Omental fat pad (tissue), 4 donors: Measurements from ENCODE around the gene TGFA. TPM values are rescaled to one million over a fixed set of nuclear protein-coding genes. Genes with fewer than 3 reads are reported as not detected.
A peak's percentile ranks its signal among the peaks of the same experiment; 100 is the strongest.

ENCODE experiments used
- ATAC-seq: fragments of 150-250 bp; one replicate; pipeline ENCODE4 v1.9.1; 2016; ENCODE audit warnings: mild to moderate bottlenecking, moderate library complexity; ENCODE audit not compliant: low FRiP score
- DNase-seq: peaks from one replicate; pipeline ENCODE4 v3.0.0-alpha.2; 2019; ENCODE audit warnings: low spot score
- total RNA-seq, 4 donors: library from RNA; depleted of rRNA; stranded (reverse); fragments of >200 nt; gene quantifications; one replicate each; pipeline ENCODE4 v1.1.0, GENCODE V29; 2016
- TF ChIP-seq, protein P1 (sequence below), 3 donors: fragments of 450-650 bp; IDR thresholded peaks; one replicate each; pipeline ENCODE4 v1.5.1; 2016 to 2017; ENCODE audit warnings: antibody characterized with exemption in 3 of 3, mild to moderate bottlenecking in 3 of 3, moderate library complexity in 2 of 3

The TGFA gene
- total RNA-seq, 4 donors from 2014 or later = 1.2 to 4.3 (median 1.9) TPM

DNA sequence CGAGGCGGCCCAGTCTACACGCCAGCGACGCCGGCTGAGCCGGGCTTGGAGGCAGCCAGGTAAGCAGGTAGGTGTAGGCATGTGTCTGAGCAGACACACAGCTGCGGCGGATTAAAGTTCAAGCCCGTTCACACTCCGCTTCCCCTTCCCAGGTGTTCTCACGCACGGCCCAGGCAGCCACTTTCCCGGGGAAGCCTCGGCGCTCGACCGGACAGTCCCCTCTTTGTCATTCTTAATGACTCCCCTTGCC lies 367 bp downstream of the TGFA start:
- ATAC-seq = peak; percentile 31
- DNase-seq = no peak
- TF ChIP-seq, protein P1, sequence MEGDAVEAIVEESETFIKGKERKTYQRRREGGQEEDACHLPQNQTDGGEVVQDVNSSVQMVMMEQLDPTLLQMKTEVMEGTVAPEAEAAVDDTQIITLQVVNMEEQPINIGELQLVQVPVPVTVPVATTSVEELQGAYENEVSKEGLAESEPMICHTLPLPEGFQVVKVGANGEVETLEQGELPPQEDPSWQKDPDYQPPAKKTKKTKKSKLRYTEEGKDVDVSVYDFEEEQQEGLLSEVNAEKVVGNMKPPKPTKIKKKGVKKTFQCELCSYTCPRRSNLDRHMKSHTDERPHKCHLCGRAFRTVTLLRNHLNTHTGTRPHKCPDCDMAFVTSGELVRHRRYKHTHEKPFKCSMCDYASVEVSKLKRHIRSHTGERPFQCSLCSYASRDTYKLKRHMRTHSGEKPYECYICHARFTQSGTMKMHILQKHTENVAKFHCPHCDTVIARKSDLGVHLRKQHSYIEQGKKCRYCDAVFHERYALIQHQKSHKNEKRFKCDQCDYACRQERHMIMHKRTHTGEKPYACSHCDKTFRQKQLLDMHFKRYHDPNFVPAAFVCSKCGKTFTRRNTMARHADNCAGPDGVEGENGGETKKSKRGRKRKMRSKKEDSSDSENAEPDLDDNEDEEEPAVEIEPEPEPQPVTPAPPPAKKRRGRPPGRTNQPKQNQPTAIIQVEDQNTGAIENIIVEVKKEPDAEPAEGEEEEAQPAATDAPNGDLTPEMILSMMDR (IDR thresholded peaks at IDR 0.05) = no peak

DNA sequence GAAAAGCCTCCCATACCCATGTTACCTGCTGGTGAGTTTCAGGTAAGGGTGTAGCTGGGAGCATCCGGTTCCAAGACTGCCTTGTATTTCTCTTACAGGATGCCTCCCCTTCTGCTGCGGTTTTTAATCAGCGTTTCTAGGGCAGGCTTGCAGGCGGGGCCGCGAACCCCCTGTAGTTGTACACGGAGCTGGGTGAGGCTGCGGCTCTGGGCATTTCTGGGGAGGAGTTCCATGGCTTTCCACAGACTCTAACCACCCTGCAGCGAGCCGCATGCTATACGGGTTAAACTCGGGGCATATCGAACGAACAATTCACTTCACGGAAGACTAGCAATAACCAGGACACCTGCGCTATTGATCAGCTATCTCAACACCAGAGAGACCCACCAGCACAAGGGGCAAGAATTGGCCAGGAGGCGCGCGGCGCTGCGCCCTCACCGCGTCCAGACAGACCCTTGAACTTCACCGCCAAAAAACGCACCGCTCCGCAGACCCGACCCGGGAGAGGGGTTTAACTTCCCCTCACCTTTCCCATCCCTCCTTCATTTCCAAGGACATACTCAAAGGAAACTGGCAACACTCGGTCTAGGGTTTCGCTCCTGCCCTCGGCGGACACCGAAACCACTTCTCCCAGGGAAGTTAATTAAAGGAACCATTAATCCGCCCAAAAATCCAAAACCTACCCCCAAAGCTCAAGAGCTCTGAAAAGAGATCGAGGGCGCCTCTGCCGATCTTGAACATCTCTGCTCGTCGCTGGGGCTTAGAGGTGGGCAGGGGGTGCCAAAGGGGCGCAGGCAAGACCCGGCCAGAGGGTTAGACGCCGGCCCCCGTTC lies 909 bp downstream of the TGFA start:
- ATAC-seq = no peak
- TF ChIP-seq, protein P1 (IDR thresholded peaks at IDR 0.05) = no peak
- DNase-seq = no peak

DNA sequence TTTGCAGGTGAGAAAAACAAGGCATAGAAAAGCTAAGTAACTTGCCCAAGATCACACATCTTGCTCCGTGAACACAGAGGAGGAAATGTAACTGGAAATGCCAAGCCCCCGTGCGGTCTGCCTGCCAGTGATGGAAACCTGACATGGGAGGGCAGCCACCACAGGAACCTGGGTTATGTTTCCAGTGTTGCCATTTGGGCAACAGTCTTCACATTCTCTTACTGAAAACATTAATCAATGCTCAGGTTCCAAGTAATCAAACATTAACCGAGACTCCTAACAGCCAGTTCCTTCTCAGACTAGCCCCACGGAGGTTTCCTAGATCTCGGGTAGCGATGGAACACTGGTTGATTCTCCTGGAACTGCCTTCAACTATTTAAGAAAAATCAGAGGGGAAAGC lies 2.5 kb downstream of the TGFA start:
- DNase-seq = no peak
- no peak for ATAC-seq
- TF ChIP-seq, protein P1 (IDR thresholded peaks at IDR 0.05) = no peak

DNA sequence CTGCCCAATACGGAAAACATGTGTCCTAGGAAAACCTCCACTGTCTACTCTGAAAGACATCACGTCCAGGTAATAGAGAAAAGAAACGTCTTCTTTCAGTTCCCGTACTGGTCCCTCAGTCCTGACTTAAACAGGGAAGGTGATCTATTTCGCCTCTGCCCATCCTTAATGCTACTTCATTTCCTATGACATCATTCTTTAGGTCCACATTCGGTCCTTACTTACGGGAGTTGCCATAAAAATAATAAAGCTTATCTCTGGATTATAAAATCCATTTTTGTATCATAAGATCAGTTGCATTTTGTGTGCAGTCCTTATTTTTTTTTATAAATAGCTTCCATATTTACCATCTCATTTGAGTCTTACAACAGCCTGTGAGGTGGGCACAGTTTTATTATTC lies 3.7 kb downstream of the TGFA start:
- TF ChIP-seq, protein P1 (IDR thresholded peaks at IDR 0.05) = no peak
- DNase-seq (no peak), ATAC-seq (no peak)

DNA sequence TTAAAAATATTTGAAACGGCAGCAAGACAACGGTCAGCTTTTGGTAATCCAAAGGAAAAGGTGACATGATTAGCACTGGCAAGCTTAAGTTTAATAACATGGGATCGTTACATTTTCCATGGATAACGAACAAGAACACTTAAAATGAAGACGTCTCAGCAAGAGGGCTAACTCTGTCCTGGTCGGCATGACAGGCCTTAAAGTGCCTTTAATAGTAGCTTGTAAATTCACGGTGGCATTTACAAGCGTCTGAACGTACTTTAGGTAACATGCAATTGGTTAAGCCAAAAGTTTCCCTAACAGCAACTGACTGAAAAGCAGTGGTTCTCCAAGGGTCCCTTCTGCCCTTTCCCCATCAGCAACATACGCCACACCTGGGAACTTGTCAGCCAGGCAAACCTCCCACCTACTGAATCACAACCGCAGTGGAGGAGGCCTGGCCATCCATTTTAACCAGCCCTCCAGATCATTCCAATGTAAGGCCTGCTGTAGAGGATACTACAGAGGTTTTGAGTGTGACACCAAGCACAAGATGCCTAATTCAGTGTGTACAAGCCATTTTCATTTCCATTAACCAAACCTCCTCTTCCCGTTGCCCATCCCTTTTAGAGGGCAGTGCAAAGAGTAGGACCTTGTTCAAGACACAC lies 4.4 kb downstream of the TGFA start:
- TF ChIP-seq, protein P1 (IDR thresholded peaks at IDR 0.05) = no peak
- ATAC-seq (no peak), DNase-seq (no peak)

DNA sequence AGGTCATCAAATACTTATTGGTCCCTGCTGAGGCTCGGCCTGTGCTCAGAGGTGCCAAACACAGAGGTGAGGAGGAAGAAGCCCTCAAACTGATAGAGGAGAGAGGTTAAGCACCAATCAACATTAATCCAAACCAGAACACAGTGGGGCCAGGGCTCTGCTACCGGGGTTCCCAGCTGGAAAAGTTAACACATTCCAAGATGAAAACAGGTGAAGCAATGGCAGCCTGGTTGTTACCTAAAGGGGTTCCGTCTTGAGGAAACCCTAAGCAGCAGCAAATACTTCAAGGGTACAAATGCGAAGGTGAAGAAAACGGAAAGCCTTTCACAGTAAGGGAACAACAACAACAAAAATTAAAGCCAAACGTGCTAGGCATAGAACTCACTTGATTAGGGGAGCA lies 5.4 kb downstream of the TGFA start:
- ATAC-seq (no peak), DNase-seq (no peak)
- TF ChIP-seq, protein P1 (IDR thresholded peaks at IDR 0.05) = no peak

DNA sequence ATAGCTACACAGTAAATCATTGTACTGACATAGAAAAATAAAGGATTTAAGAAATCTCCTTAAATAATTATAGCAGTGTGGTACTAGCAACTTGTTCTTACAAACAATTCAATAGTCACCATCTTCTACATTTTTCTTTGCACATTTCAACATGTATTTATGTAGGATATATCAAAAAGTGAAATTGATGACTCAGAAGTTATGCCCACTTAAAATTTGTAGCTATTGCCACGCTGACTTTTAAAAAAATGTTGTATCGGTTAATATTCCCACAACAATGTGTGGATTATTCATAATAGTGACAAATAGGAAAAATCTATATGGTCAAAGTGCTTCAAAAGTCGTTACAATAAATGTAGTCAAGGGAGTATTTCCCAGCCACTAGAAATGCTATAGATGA lies 6.7 kb downstream of the TGFA start:
- TF ChIP-seq, protein P1 (IDR thresholded peaks at IDR 0.05) = no peak
- ATAC-seq = no peak
- DNase-seq = no peak
